Esophagus squamous epithelium (tissue), 4 donors: ENCODE measurements around the gene COA5.

Experiments used
- CTCF ChIP-seq, 6 experiments: fragments of 450-650 bp in 4 of 6; fragments of 200-600 bp in 2 of 6; sonication (generic) in 2 of 6; IDR thresholded peaks; one replicate each; pipeline ENCODE4 v1.5.1; 2016 to 2019; ENCODE audit warnings: antibody characterized with exemption in 6 of 6, mild to moderate bottlenecking in 4 of 6, moderate library complexity in 4 of 6
- POLR2A ChIP-seq, 4 donors: fragments of 450-650 bp; IDR thresholded peaks; one replicate each; pipeline ENCODE4 v1.6.1; 2017; ENCODE audit warnings: antibody characterized with exemption in 4 of 4, mild to moderate bottlenecking in 4 of 4, moderate library complexity in 3 of 4

- TF ChIP-seq CTCF (IDR thresholded peaks at IDR 0.05) (no peak), POLR2A (IDR thresholded peaks at IDR 0.05) (no peak)
Observed at GRCh38 chr2:98588880-98589431, 19.4 kb downstream of the COA5 start.
